GM12878 (cell line): ENCODE data around the gene NMT1. TPM values are rescaled to one million over a fixed set of nuclear protein-coding genes. Genes with fewer than 3 reads are reported as not detected.

ENCODE experiments used
- BACH1 ChIP-seq: fragments of 450-650 bp; IDR thresholded peaks from 2 replicates; pipeline ENCODE4 v1.6.1; 2017; ENCODE audit warnings: mild to moderate bottlenecking, borderline replicate concordance
- BCL11A ChIP-seq: IDR thresholded peaks from 2 replicates; pipeline ENCODE4 v1.6.1; 2011; ENCODE audit warnings: low read depth, low read length
- BHLHE40 ChIP-seq, 2 experiments: fragments of 450-650 bp in 1 of 2; IDR thresholded peaks; 2 replicates each; pipeline ENCODE4 v1.6.1; 2011 to 2017; ENCODE audit warnings: low read depth in 2 of 2, borderline replicate concordance in 1 of 2, improper control_type of control experiment in 1 of 2, low read length in 1 of 2, mild to moderate bottlenecking in 1 of 2
- CBFB ChIP-seq: IDR thresholded peaks from 2 replicates; pipeline ENCODE4 v1.6.1; 2016; ENCODE audit warnings: antibody characterized with exemption, low read depth
- CHD1 ChIP-seq: IDR thresholded peaks from 2 replicates; pipeline ENCODE4 v1.6.1; 2012; ENCODE audit warnings: low read depth, low read length, improper control_type of control experiment
- CREB1 ChIP-seq: IDR thresholded peaks from 2 replicates; pipeline ENCODE4 v1.6.1; 2012; ENCODE audit warnings: low read depth, mild to moderate bottlenecking, inconsistent platforms
- DPF2 ChIP-seq: fragments of 450-650 bp; IDR thresholded peaks from 2 replicates; pipeline ENCODE4 v1.6.1; 2017; ENCODE audit warnings: mild to moderate bottlenecking
- EED ChIP-seq: sonication (generic); IDR thresholded peaks from 2 replicates; pipeline ENCODE4 v1.6.1; 2016; ENCODE audit warnings: antibody characterized with exemption, low read depth
- EGR1 ChIP-seq, 2 experiments: IDR thresholded peaks; 1 replicate in 1 of 2; 2 replicates in 1 of 2; pipeline ENCODE4 v1.6.1; 2011 to 2012; ENCODE audit warnings: low read depth in 2 of 2, low read length in 2 of 2, borderline replicate concordance in 1 of 2, mild to moderate bottlenecking in 1 of 2, moderate library complexity in 1 of 2
- ETV6 ChIP-seq, 2 experiments: fragments of 450-650 bp in 1 of 2; IDR thresholded peaks in 1 of 2; conservative IDR thresholded peaks in 1 of 2; 2 replicates each; pipeline ENCODE4 v1.6.1; 2014; ENCODE audit warnings: antibody characterized with exemption in 1 of 2, borderline replicate concordance in 1 of 2, low read depth in 1 of 2, mild to moderate bottlenecking in 1 of 2, moderate library complexity in 1 of 2
- FOXM1 ChIP-seq: IDR thresholded peaks from 2 replicates; pipeline ENCODE4 v1.6.1; 2012; ENCODE audit warnings: low read depth, mild to moderate bottlenecking, inconsistent platforms, low read length, moderate library complexity
- HDGF ChIP-seq: fragments of 450-650 bp; IDR thresholded peaks from 2 replicates; pipeline ENCODE4 v1.6.1; 2016; ENCODE audit warnings: antibody characterized with exemption
- JUNB ChIP-seq: IDR thresholded peaks from 2 replicates; pipeline ENCODE4 v1.6.1; 2016; ENCODE audit warnings: antibody characterized with exemption, mild to moderate bottlenecking
- MEF2A ChIP-seq: IDR thresholded peaks from 2 replicates; pipeline ENCODE4 v1.6.1; 2011; ENCODE audit warnings: low read depth, mild to moderate bottlenecking, low read length, moderate library complexity; ENCODE audit not compliant: insufficient read depth
- NBN ChIP-seq: fragments of 450-650 bp; IDR thresholded peaks from 2 replicates; pipeline ENCODE4 v1.6.1; 2016
- NFIC ChIP-seq: IDR thresholded peaks from 2 replicates; pipeline ENCODE4 v1.6.1; 2012; ENCODE audit warnings: low read depth, mild to moderate bottlenecking, inconsistent platforms, low read length, moderate library complexity
- NFYA ChIP-seq: IDR thresholded peaks from 2 replicates; pipeline ENCODE4 v1.6.1; 2011; ENCODE audit warnings: low read depth, mild to moderate bottlenecking, low read length, improper control_type of control experiment, borderline replicate concordance
- NR2C1 ChIP-seq: fragments of 450-650 bp; IDR thresholded peaks from 2 replicates; pipeline ENCODE4 v1.6.1; 2017; ENCODE audit warnings: antibody characterized with exemption, mild to moderate bottlenecking, moderate library complexity
- PAX8 ChIP-seq: fragments of 450-650 bp; IDR thresholded peaks from 2 replicates; pipeline ENCODE4 v1.6.1; 2017; ENCODE audit warnings: mild to moderate bottlenecking, moderate library complexity
- PML ChIP-seq: IDR thresholded peaks from 2 replicates; pipeline ENCODE4 v1.6.1; 2012; ENCODE audit warnings: low read length, inconsistent platforms
- RUNX3 ChIP-seq: IDR thresholded peaks from 2 replicates; pipeline ENCODE4 v1.6.1; 2012; ENCODE audit warnings: low read length, inconsistent platforms
- SIN3A ChIP-seq: IDR thresholded peaks from 2 replicates; pipeline ENCODE4 v1.6.1; 2012; ENCODE audit warnings: low read depth, low read length, improper control_type of control experiment
- SPI1 ChIP-seq: IDR thresholded peaks from 2 replicates; pipeline ENCODE4 v1.6.1; 2011; ENCODE audit warnings: low read depth, mild to moderate bottlenecking, low read length, moderate library complexity, borderline replicate concordance; ENCODE audit not compliant: insufficient read depth
- STAT1 ChIP-seq: fragments of 450-650 bp; conservative IDR thresholded peaks from 2 replicates; pipeline ENCODE4 v1.6.1; 2014; ENCODE audit warnings: antibody characterized with exemption, mild to moderate bottlenecking
- TCF12 ChIP-seq: IDR thresholded peaks from 2 replicates; pipeline ENCODE4 v1.6.1; 2011; ENCODE audit warnings: low read depth, mild to moderate bottlenecking, low read length
- ZNF622 ChIP-seq: fragments of 450-650 bp; IDR thresholded peaks from 2 replicates; pipeline ENCODE4 v1.6.1; 2017; ENCODE audit warnings: mild to moderate bottlenecking, inconsistent platforms
- polyA plus RNA-seq, 11 experiments: library from polyadenylated mRNA; depleted of rRNA in 4 of 11; unstranded in 6 of 11; stranded (reverse) in 5 of 11; fragments of >200 nt; fragmentation: Nextera tagmentation in 4 of 11; fragmentation: Illumina TruSeq in 1 of 11; extraction: Ambion mirVana in 4 of 11; extraction: Trizol in 1 of 11; gene quantifications; 1 replicate in 1 of 11; 2 replicates in 10 of 11; pipeline versions ENCODE4 v1.2.1 to v1.2.3, GENCODE V29; 2011 to 2016; ENCODE audit warnings: inconsistent platforms in 2 of 11, missing spikeins in 2 of 11, low read depth in 1 of 11
- total RNA-seq, 4 experiments: library from RNA; depleted of rRNA in 3 of 4; stranded (reverse); fragments of >200 nt in 3 of 4; fragmentation: Illumina TruSeq in 1 of 4; extraction: Trizol in 1 of 4; gene quantifications; 2 replicates each; pipeline versions ENCODE4 v1.2.1 to v1.2.3, GENCODE V29; 2013 to 2021
- TF ChIP-seq, protein P1 (sequence below): IDR thresholded peaks from 2 replicates; pipeline ENCODE4 v1.6.1; 2011; ENCODE audit warnings: borderline replicate concordance, low read depth, mild to moderate bottlenecking, moderate library complexity, low read length; ENCODE audit not compliant: insufficient read depth, poor library complexity, severe bottlenecking
- TF ChIP-seq, protein P2 (sequence below): fragments of 450-650 bp; IDR thresholded peaks from 2 replicates; pipeline ENCODE4 v1.6.1; 2017; ENCODE audit warnings: antibody characterized with exemption, mild to moderate bottlenecking, moderate library complexity

NMT1 gene
- total and polyA plus RNA-seq, 10 of the 15 experiments (the other 5 are each of a cell fraction or from before 2014, with no cell fraction given), result 96.7 to 395 (median 222) TPM

DNA sequence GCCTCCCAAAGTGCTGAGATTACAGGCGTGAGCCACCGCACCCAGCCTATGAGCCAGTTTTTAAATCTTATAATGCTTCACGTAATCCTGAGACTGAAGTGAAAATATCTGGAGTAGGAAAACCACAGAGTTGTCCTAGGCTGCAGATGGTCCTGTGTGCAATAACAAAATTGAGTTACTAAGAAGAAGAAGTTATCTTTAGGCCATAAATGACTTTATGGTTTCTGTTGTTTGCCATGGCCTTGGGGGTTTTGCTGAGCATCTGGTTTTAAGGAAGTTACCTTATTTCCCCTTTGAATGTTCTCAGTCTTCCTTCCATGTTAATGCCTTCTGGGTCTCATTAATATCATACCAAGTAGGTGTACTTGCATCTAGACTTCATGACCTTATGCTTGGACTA is 16.5 kb downstream of the NMT1 start (continued):
- TF ChIP-seq FOXM1 (peak; percentile 81), RUNX3 (peak; percentile 91), STAT1 (no peak), DPF2 (no peak), ZNF622 (no peak), CREB1 (0 out of 2 replicates have a peak, but pooled peaks have one; percentile 15), EED (peak; percentile 74), PAX8 (no peak), JUNB (peak; percentile 82), BCL11A (0 out of 2 replicates have a peak, but pooled peaks have one; percentile 25), PML (peak; percentile 51), CHD1 (no peak), NFYA (no peak), NFIC (peak; percentile 82), NR2C1 (no peak), BHLHE40 (IDR thresholded peaks at IDR 0.05; ENCODE audit: borderline replicate concordance in 1 of 2, low read depth in 2 of 2, low read length in 1 of 2) (no peak), EGR1 (IDR thresholded peaks at IDR 0.05; ENCODE audit: borderline replicate concordance in 1 of 2, low read depth in 2 of 2, low read length in 2 of 2) (no peak), SPI1 (no peak), ETV6 (conservative IDR thresholded peaks at IDR 0.05 in 1 of 2, IDR thresholded peaks at IDR 0.05 in 1 of 2; ENCODE audit: borderline replicate concordance in 1 of 2, low read depth in 1 of 2) (peak in 1 of 2 experiments; percentile 71; a peak in 1 of 4 replicates), SIN3A (no peak), BACH1 (no peak), NBN (no peak), HDGF (no peak), MEF2A (0 out of 2 replicates have a peak, but pooled peaks have one; percentile 75), TCF12 (peak; percentile 53; the same call in 1 of the 2 replicates), CBFB (0 out of 2 replicates have a peak, but pooled peaks have one; percentile 49)
- TF ChIP-seq, protein P1, sequence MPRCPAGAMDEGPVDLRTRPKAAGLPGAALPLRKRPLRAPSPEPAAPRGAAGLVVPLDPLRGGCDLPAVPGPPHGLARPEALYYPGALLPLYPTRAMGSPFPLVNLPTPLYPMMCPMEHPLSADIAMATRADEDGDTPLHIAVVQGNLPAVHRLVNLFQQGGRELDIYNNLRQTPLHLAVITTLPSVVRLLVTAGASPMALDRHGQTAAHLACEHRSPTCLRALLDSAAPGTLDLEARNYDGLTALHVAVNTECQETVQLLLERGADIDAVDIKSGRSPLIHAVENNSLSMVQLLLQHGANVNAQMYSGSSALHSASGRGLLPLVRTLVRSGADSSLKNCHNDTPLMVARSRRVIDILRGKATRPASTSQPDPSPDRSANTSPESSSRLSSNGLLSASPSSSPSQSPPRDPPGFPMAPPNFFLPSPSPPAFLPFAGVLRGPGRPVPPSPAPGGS, result peak; percentile 31
- TF ChIP-seq, protein P2, sequence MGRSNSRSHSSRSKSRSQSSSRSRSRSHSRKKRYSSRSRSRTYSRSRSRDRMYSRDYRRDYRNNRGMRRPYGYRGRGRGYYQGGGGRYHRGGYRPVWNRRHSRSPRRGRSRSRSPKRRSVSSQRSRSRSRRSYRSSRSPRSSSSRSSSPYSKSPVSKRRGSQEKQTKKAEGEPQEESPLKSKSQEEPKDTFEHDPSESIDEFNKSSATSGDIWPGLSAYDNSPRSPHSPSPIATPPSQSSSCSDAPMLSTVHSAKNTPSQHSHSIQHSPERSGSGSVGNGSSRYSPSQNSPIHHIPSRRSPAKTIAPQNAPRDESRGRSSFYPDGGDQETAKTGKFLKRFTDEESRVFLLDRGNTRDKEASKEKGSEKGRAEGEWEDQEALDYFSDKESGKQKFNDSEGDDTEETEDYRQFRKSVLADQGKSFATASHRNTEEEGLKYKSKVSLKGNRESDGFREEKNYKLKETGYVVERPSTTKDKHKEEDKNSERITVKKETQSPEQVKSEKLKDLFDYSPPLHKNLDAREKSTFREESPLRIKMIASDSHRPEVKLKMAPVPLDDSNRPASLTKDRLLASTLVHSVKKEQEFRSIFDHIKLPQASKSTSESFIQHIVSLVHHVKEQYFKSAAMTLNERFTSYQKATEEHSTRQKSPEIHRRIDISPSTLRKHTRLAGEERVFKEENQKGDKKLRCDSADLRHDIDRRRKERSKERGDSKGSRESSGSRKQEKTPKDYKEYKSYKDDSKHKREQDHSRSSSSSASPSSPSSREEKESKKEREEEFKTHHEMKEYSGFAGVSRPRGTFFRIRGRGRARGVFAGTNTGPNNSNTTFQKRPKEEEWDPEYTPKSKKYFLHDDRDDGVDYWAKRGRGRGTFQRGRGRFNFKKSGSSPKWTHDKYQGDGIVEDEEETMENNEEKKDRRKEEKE, result no peak
